Stomach (tissue), 19 donors: ENCODE measurements around the gene MYBPC2. TPM values are rescaled to one million over a fixed set of nuclear protein-coding genes. Genes with fewer than 3 reads are reported as not detected.

ENCODE experiments used
- DNase-seq, 2 donors: peaks; one replicate each; pipeline versions ENCODE4 v3.0.0 to v3.0.0-alpha.2; 2013 to 2019
- H3K27ac ChIP-seq, 5 donors: fragments of 200-600 bp in 4 of 5; sonication (generic) in 4 of 5; one replicate each; pipeline ENCODE4 v1.5.1; 2013 to 2019; ENCODE audit warnings: mild to moderate bottlenecking in 1 of 5, moderate library complexity in 1 of 5
- H3K27me3 ChIP-seq, 3 donors: fragments of 200-600 bp; sonication (generic); one replicate each; pipeline ENCODE4 v1.5.1; 2017 to 2019; ENCODE audit warnings: mixed run types in 1 of 3
- H3K36me3 ChIP-seq, 4 donors: fragments of 200-600 bp; sonication (generic); 1 replicate in 3 of 4; 2 replicates in 1 of 4; pipeline ENCODE4 v1.5.1; 2016 to 2019
- H3K4me1 ChIP-seq, 4 donors: fragments of 200-600 bp; sonication (generic); one replicate each; pipeline ENCODE4 v1.5.1; 2016 to 2019
- H3K4me3 ChIP-seq, 4 donors: fragments of 200-600 bp; sonication (generic) in 3 of 4; one replicate each; pipeline ENCODE4 v1.5.1; 2016 to 2019; ENCODE audit warnings: mild to moderate bottlenecking in 1 of 4
- H3K9me3 ChIP-seq, 4 donors: fragments of 200-600 bp; sonication (generic); one replicate each; pipeline ENCODE4 v1.5.1; 2016 to 2019
- EP300 ChIP-seq: sonication (generic); formaldehyde crosslinking; IDR thresholded peaks from one replicate; pipeline ENCODE4 v1.6.1; 2017; ENCODE audit warnings: antibody characterized with exemption
- POLR2A ChIP-seq, 4 donors: fragments of 450-650 bp; IDR thresholded peaks; one replicate each; pipeline ENCODE4 v1.6.1; 2016; ENCODE audit warnings: antibody characterized with exemption in 4 of 4, control low read depth in 2 of 4, mild to moderate bottlenecking in 1 of 4, moderate library complexity in 1 of 4
- POLR2AphosphoS5 ChIP-seq, 3 donors: sonication (generic); formaldehyde crosslinking; IDR thresholded peaks; one replicate each; pipeline ENCODE4 v1.6.1; 2016; ENCODE audit warnings: antibody characterized with exemption in 3 of 3
- WGBS, 5 donors: extraction: QIAGEN DNeasy Blood & Tissue Kit in 3 of 5; methylation state at CpG; one replicate each; pipeline versions ENCODE4 v1.1.5 to v1.1.7; 2013 to 2018; 5-methylcytosine and 5-hydroxymethylcytosine counted together
- intact Hi-C: fragments of 100-400 bp; cut with DNase I; formaldehyde crosslinking; loops from one replicate; pipeline ENCODE4 v1.15.1; 2023; ENCODE audit warnings: low total_unique reads
- long read RNA-seq, 10 donors: transcript quantifications; one replicate each; lab custom pipeline, GENCODE V29; 2026
- polyA plus RNA-seq, 3 donors: library from polyadenylated mRNA; stranded (reverse); fragments of 200-250 nt; gene quantifications; one replicate each; pipeline ENCODE4 v1.2.3, GENCODE V29; 2013
- total RNA-seq, 5 donors: library from RNA; depleted of rRNA; stranded (reverse); fragments of >200 nt; gene quantifications; one replicate each; pipeline versions ENCODE4 v1.1.0 to v1.2.3, GENCODE V29; 2014 to 2016
- TF ChIP-seq, protein P1 (sequence below), 7 experiments: fragments of 450-650 bp in 4 of 7; fragments of 200-600 bp in 3 of 7; sonication (generic) in 3 of 7; IDR thresholded peaks; one replicate each; pipeline ENCODE4 v1.5.1; 2016 to 2019; ENCODE audit warnings: antibody characterized with exemption in 7 of 7, control low read depth in 2 of 7, mild to moderate bottlenecking in 1 of 7
- donor health status: healthy with polysubstance abuse.
- donor health status: Bipolar disorder and iron deficiency.
- donor health status: healthy.

The MYBPC2 gene
- total RNA-seq (not detected), polyA plus RNA-seq (under 1 TPM in 2 of 3 donors, not detected in 1; 0.10 to 0.31 TPM)
- long read RNA-seq, donor 1 = 0 reads
- long read RNA-seq, donor 2 = 0 reads
- long read RNA-seq, donor 3 = 0 reads
- long read RNA-seq, donor 4 = 0 reads
- long read RNA-seq, donor 5 = 0 reads
- long read RNA-seq, donor 6 = 0 reads
- long read RNA-seq, donor 7 = 0 reads
- long read RNA-seq, donor 8 = 0 reads
- long read RNA-seq, donor 9 = 0 reads
- long read RNA-seq, donor 10 = 0 reads

DNA sequence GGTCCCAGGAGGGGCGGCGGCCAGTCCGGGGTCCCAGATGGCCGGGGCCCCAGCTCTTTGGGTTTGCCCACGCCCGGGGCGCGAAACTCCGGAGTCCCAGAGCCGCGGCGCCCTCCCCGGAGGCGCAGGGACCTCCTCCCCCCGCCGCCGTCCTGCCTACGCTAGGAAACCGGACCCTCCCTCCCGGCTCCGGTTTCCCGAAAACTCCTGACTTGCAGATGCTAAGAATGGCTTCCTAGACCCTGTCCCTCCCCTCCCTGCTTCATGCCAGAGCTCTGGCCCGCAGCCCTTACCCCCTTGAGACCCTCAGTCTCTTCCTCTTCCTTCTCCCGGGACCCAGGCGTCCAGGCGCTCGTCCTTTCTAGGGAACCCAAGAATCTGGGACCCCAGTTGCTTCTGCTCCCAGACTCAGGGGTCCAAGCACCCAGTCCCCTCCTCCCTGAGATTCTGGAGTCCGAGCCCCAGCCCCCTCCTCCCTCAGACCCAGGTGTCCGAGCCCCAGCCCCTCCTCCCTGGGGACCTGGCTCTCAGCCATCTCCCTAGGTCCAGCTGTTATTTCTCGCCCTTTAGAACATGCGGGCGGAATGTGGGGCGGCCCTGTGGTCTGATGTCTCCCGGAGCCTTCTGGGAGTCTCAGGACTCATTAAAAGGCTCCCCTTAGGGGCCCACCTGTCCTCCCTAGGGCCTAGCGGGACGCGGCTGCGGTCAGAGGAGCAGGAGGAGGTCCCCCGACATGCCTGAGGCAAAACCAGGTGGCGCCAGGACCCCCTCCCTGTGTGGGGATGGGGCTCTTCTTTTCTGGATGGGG, at the start of gene MYBPC2:
Gene MYBPC2, plus strand, starts transcription at position 672 of the 808 bp plus-strand sequence. Its CDS starts 62 bp downstream, at position 734.
- peak; percentile 31 to 77 for DNase-seq
- TF ChIP-seq EP300 (no peak), POLR2A (IDR thresholded peaks at IDR 0.05) (no peak), POLR2AphosphoS5 (IDR thresholded peaks at IDR 0.05) (no peak)
- TF ChIP-seq, protein P1, sequence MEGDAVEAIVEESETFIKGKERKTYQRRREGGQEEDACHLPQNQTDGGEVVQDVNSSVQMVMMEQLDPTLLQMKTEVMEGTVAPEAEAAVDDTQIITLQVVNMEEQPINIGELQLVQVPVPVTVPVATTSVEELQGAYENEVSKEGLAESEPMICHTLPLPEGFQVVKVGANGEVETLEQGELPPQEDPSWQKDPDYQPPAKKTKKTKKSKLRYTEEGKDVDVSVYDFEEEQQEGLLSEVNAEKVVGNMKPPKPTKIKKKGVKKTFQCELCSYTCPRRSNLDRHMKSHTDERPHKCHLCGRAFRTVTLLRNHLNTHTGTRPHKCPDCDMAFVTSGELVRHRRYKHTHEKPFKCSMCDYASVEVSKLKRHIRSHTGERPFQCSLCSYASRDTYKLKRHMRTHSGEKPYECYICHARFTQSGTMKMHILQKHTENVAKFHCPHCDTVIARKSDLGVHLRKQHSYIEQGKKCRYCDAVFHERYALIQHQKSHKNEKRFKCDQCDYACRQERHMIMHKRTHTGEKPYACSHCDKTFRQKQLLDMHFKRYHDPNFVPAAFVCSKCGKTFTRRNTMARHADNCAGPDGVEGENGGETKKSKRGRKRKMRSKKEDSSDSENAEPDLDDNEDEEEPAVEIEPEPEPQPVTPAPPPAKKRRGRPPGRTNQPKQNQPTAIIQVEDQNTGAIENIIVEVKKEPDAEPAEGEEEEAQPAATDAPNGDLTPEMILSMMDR (IDR thresholded peaks at IDR 0.05) = no peak
- peak within 1 kb of the TSS; percentile 52 to 72 (median 64) for H3K4me3 ChIP-seq
- WGBS, 5 donors = 3 to 4% (median 3%) methylated on average over 24 to 40 of the region's 40 CpGs
- intact Hi-C loops = no loop called here
- no peaks in the 10 kb centered on the region for H3K9me3 ChIP-seq
- no peaks in the 10 kb centered on the region for H3K36me3 ChIP-seq
- peak within 1 kb of the TSS in 4 of 5 donors; percentile 75 to 81 (median 80) for H3K27ac ChIP-seq
- H3K27me3 ChIP-seq = peaks cover 0 to 74% (median 20%) of the 10 kb centered on the region in 3 donors
- peaks cover 10 to 32% (median 24%) of the 10 kb centered on the region in 4 donors for H3K4me1 ChIP-seq

DNA sequence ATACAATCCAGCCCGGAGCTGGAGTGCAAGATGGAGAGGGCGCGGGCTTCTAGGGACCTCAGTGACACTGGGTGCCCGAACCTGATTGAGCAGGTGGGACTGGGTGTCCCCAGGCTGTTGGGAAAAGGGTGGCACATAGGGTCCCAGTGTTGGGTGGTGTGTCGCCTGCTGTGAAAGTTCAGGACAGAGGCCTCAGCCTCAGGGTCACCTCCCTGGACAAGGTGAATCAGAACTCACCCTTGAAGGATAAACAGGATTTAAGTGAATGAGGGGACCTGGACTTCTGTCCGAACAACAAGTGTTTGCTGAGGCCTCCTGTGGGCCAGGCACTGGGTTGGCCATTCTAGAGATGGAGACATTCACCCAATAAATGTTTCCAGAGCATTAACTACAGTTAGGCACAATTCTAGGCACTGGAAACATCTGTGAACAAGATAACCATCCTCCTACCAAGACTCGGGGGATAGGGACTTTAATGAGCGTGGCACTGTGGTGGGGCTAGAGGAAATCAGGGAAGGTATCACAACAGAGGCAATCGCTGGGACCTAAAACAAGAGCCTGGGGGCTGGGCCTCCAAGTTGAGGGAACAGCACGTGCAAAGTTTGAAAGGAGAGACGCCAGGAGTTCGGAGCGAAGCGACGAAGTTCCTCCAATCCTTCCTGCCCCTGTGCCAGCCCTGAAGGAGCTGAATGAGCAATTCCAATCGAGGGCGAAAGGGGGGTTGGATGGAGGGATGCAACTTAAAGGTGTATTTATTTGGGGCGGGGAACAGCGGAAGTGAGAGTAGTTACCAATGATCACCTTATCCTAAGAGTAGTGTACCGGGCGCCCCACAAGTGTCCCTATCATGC, 49.5 kb upstream of the MYBPC2 start:
- Histone ChIP-seq H3K36me3 (peaks cover 39 to 62% (median 56%) of the 10 kb centered on the region in 4 donors), H3K4me1 (peaks cover 7 to 37% (median 27%) of the 10 kb centered on the region in 4 donors), H3K9me3 (no peaks in the 10 kb centered on the region), H3K27me3 (no peaks in the 10 kb centered on the region), H3K4me3 (peak overlapping the region; percentile 70 to 83 (median 78)), H3K27ac (peak overlapping the region; percentile 79 to 91 (median 84))
- intact Hi-C loops = no loop called here
- no peak for DNase-seq
- TF ChIP-seq POLR2AphosphoS5 (IDR thresholded peaks at IDR 0.05) (no peak), EP300 (no peak), POLR2A (IDR thresholded peaks at IDR 0.05) (no peak)
- TF ChIP-seq, protein P1 (IDR thresholded peaks at IDR 0.05) = no peak
- 39 to 48% (median 43%) methylated on average over 21 of the region's 21 CpGs for WGBS, 5 donors

DNA sequence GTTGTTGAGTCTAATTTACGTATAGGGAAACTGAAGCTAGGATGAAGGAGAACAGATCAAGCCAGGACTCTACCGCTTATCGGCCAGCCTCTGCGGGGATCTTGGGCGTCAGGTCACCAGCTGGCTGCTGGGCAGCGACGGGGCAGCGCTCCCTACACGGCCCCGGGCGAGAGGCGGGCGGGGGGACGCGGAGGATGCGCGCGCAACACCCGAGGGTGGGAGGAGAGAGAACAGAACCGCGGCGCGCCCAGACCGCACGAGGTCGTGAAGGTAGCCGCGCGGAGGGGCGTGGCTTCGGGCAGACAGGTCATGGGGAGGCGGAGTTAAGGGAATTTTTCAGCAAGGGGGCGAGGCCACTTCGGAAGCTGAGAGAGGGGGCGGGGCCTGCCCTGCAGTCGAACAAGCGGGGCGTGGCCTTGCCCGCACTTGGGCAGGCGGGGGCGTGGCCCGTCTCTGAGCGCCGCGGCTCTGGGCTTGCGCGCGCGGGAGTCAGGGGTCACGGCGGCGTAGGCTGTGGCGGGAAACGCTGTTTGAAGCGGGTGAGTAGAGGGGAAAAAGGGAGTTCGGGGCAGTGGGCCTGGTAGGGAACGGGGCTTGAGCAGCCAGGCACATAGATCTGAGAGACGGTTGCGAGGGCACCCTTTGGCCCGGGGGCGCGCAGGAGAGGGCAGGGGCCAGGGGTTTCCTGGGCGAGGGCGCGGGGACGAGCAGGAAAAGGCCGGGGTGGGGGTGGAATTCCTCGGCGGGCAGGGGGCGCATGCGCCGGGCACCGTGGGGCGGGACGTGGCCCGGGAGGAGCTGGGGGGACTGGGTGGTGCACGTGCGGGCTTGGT, 48.6 kb upstream of the MYBPC2 start, which contains the start of gene POLD1:
Gene POLD1, plus strand, starts transcription at position 496 of the 833 bp plus-strand sequence. CDS start 14,505 bp downstream, outside the sequence.
- Histone ChIP-seq H3K27ac (peak within 1 kb of the TSS; percentile 79 to 91 (median 84)), H3K4me1 (peaks cover 7 to 35% (median 27%) of the 10 kb centered on the region in 4 donors), H3K4me3 (peak within 1 kb of the TSS; percentile 70 to 83 (median 78)), H3K36me3 (peaks cover 30 to 53% (median 47%) of the 10 kb centered on the region in 4 donors), H3K9me3 (no peaks in the 10 kb centered on the region), H3K27me3 (no peaks in the 10 kb centered on the region)
- 0 to 1% (median 1%) methylated on average over 65 to 78 of the region's 78 CpGs for WGBS, 5 donors
- TF ChIP-seq, protein P1 (IDR thresholded peaks at IDR 0.05) = no peak
- TF ChIP-seq POLR2AphosphoS5 (IDR thresholded peaks at IDR 0.05) = peak; percentile 36 to 95 (median 37)
- DNase-seq = peak; percentile 99 to 100
- intact Hi-C loops = no loop called here
